ENCODE measurements around the gene SPRYD7.
A peak's percentile ranks its signal among the peaks of the same experiment; 100 is the strongest.
"Not testable (repeated sequence)": the region's sequence is repeated elsewhere in the genome, so short reads cannot be mapped to it uniquely, and the experiment has no call there.

Gene SPRYD7, protein sequence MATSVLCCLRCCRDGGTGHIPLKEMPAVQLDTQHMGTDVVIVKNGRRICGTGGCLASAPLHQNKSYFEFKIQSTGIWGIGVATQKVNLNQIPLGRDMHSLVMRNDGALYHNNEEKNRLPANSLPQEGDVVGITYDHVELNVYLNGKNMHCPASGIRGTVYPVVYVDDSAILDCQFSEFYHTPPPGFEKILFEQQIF

DNA sequence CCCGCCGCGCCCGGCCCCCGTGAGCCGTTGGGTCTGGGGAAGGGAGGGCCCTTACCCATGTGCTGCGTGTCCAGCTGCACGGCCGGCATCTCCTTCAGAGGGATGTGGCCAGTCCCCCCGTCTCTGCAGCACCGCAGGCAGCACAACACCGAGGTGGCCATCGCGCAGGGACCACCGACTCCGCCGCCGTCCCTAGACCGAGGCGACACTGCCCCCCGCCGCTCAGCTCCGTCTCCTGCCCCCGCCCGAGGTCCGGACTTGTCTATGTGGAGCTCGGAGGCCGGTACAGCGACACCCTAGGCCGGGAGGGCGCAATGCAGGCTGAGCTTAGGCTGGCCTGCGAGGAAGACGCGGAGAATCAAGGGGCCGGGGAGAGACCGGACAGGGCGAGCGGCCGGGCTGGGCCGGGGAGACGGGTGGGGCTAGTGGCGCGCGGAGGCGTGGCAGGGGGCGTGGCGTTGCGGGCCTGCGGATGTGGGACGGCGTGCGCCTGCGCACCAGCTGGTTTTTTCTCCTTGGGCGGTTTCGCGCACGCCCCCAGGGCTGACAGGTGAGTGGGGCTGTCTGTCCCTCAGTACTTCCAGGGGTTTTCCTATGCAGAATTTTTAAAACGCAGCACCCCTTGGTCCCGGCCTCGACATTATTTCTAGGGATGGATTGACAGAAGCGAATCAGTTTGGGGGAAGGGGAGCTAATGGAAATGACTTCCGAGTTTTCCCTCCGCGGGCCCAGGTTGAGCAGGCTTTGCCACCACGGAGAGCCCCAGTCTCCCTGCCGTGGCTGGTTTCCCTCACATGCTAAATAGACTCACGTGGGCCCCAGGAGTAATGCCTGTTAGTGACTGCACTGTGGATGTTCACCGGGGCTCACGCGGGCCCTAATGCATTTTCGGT is at the start of gene SPRYD7:
Gene SPRYD7 (minus strand): TSS at position 266 of the 893 bp plus-strand sequence. CDS start 105 bp downstream, at position 161.
- DNase-seq (ENCODE audit: low read depth in 2 of 2), result peak; percentile 86 to 87

DNA sequence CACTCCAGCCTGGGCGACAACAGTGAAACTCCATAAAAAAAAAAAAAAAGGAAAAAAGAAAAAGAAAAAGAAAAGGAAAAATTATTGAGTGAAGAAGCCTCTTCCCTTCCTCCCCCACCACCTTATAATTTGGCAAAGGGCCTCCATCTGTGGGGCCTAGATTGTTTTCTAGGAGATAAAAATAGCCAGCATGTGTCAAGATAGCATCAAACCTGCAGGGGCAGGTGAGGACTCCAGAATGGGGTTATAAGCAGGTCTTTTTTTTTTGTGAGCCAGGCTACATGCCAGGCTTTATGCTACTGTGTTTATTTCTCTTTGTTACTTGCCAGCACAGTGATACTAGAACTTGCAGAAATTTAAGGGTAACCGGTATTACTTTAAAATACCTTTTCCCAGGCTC is 49.0 kb upstream of the SPRYD7 start:
- no peak for DNase-seq (ENCODE audit: low read depth in 2 of 2)

DNA sequence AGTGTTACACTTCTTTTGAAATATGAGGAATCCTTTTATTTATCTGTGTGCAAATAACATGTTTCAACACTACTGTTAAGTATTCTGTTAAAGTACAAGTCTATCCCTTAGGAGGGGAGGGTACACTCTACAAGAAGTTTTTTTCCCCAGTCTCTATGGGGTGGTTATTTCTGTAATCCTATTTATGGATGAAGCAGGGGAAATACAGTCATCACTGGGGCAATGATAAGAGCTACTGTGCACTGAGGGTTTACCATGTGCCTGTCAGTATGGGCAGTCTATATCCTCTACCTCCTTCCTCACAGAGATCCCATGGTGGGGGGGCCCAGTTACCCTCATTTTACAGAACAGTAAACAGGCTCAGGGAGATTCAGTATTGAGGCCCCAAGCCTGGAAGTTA is 44.1 kb upstream of the SPRYD7 start:
- DNase-seq (ENCODE audit: low read depth in 2 of 2), result no peak

DNA sequence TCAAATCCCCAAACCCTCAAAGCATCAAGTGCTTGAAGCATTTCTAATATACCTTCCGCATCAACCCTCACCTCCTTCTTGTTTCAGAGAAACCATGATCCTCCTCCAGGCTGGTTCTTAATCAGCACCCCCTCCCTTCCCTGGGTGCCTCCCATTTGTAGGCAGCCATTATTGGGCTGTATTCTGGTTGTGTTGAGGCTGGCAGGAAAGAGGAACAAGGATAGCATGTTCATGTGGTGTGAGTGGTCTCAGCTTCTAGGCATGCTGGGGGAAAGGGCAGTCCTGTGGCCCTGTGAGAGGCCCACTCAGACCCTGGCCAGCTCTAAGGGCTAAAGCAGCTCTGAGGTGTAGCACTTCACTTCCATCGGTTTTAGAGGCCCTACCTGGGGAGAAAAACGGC is 41.9 kb upstream of the SPRYD7 start:
- no peak for DNase-seq (ENCODE audit: low read depth in 2 of 2)

DNA sequence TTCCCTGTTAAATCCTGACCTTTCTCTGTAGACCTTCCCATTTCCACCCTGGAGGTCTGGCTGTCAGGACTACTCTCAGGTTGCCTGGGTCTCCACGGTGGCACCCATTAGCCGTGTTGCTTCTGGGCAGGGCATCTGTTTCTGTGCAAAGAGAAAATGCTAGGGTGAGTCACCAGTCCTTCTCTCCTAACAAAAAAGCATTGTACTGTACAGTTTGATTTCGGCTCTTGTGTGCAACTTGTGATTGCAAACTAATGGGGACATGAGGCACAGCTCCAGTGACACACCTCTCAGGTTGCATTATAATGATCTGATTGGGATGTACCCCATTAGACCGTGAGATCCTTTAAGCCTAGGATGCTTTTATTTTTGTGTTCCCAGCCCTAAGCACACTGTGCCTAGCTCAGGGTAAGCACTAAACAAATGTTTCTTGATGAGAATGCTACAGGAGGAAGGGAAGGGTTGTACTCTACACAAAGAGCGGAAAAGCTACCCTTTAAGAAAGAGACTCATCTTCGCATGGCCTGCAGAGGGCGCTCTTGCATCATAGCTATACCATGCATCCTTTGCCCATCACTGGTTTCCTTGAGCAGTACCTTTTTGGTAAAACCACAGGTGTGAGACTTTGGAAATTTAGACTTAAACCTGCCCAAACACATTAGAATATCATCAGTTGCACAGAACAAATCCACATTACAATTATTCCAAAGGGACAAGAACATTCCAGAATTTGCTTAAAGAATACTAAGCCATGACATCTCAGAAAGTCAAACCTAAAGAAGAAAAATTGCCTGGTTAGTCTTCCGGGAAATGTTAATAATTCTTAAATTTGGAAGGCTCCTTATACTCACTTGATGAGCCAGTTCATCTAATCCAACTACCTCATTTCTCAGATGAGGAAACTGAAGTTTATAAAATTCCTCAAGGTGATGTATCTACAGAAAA is 40.4 kb upstream of the SPRYD7 start:
- peak; percentile 49 to 53 for DNase-seq (ENCODE audit: low read depth in 2 of 2)

DNA sequence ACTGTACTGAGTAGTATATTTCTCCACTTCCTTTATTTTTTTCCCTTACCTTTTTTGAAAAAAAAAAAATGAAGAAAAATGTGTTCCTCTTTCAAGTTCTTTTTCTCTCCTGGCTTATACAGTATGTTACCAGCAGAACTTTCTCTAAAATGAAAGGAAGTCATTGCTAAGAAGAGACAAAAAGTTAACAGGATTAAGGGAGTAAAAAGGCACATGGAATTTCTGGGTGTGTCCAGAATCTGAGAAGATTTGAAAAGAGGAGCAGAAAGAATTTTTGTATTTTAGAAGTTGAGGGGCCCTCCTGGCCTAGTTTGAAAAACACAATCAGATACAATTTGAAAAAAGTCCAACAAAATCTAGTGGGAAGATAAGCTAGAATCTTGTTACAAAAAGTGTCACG is 39.7 kb upstream of the SPRYD7 start:
- no peak for DNase-seq (ENCODE audit: low read depth in 2 of 2)

DNA sequence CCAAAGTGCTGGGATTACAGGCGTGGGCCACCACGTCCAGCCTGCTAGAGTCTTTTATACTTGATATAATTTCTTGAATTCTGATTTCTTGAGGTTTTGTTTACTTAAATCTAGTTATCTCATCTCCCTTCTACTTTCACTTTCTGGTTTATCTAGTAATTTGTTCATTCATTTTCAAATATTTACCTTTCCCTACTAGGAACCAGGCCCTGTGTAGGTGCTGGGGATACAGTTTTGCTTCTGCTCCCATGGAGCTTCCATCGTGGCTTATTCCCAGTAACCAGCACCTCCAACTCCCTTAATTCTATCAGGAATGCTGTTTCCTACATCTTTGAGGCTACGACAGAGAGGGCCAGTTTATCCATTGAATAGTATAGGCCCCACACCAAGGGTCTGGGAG is 36.6 kb upstream of the SPRYD7 start:
- DNase-seq (ENCODE audit: low read depth in 2 of 2), result no peak

DNA sequence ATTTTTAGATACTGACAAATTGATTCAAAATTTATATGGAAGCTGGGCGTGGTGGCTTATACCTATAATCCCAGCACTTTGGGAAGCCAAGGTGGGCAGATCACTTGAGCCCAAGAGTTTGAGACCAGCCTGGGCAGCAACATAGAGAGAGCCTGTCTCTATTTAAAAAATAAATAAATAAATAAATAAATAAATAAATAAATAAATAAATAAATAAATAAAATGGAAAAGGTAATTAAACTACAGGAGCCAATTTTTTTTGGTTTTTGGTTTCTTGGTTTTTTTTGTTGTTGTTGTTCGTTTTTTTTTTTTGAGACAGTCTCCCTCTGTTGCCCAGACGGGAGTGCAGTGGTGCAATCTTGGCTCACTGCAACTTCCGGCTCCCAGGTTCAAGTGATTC is 31.3 kb upstream of the SPRYD7 start:
- DNase-seq (ENCODE audit: low read depth in 2 of 2), result no peak

DNA sequence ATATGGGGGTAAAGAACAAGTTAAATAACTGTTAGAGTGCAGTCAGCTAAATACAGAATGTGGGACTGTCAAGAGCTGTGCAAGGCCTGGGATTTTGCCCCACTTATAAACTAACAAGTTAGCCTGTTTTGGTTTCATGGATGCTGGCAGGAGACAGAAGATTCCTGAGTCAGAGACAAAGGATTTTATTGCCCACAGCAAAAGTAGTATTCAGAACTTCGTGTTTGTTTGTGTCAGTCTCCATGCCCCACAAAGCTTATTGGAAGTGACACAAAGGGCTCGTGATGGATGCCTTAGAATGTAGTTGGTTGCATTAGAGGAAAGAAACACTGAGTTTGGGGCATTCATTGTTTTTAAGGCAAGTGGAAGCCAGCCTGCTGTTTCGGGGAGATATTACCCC is 22.2 kb upstream of the SPRYD7 start:
- no peak for DNase-seq (ENCODE audit: low read depth in 2 of 2)

DNA sequence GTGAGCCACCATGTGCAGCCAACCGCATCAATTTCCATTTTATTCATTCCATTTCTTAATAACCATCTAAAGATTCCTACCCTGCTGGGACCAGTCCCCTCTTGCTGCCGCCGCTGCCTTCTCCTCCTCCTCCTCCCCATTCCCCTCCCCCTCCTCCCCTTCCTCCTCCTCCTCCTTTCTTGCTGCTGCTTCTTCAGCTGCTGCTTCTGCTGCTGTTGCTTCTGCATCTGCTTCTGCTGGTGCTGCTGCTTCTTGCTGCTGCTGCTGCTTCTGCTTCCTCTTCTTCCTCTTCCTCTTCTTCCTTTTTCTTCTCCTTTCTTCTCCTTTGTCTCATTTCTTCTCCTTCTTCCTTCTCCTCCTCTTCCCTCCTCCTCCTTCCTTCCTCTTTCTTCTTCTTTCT is 20.0 kb upstream of the SPRYD7 start:
- no peak for DNase-seq (ENCODE audit: low read depth in 2 of 2)

DNA sequence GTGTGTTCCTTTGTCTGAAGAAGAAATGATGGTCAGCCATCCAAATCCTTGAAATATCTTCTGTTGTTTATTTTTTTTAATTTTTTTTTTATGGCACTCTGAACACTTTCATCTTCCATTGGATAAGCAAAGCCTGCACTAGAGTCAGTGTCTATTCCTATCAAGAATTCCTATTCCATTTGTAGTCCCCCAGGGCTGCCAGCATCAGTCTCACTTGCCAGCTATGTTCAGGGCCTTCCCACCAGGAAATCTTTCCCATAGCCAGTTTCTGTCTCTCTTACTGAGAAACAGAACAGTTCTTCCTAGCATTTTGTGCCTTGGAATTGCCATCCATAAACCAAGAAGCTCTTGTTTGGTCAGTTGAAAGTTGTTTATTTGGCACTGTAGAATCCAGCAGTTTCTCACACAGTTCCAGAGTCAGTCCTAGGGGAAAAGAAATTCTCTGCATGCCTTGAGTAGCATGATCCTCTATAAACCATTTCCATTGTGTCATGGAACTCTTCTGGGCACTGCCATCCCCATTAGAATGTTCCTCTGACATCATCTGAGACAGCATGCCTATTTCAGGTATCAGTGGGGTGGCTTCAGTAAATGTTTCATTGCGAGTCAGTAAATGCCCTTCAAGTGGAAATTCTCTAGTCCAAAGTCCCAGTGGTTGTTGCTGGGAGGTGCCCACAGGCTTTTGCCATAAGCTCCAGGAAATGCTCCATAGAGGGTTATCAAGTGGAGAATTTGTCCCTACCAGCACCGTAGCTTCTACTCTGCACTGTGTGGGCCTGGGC is 18.7 kb upstream of the SPRYD7 start:
- DNase-seq (ENCODE audit: low read depth in 2 of 2), result no peak

DNA sequence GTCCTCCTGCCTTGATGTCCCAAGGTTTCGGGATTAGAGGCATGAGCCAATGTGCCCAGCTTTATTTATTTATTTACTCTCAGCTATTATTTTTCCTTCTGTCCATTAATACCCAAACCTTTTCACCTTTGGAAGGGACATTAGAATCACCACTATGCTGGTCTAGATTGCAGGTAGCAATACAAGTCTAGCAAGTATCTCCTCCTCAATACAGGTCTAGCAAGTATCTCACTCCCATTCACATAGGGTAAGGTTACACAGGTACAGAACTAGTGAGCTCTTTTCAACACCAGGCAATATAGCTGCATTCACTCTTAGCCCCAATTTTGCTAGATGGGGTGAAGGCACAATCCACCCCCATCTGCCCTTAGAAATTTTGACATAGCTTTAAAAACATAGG is 17.4 kb upstream of the SPRYD7 start:
- DNase-seq (ENCODE audit: low read depth in 2 of 2), result no peak

DNA sequence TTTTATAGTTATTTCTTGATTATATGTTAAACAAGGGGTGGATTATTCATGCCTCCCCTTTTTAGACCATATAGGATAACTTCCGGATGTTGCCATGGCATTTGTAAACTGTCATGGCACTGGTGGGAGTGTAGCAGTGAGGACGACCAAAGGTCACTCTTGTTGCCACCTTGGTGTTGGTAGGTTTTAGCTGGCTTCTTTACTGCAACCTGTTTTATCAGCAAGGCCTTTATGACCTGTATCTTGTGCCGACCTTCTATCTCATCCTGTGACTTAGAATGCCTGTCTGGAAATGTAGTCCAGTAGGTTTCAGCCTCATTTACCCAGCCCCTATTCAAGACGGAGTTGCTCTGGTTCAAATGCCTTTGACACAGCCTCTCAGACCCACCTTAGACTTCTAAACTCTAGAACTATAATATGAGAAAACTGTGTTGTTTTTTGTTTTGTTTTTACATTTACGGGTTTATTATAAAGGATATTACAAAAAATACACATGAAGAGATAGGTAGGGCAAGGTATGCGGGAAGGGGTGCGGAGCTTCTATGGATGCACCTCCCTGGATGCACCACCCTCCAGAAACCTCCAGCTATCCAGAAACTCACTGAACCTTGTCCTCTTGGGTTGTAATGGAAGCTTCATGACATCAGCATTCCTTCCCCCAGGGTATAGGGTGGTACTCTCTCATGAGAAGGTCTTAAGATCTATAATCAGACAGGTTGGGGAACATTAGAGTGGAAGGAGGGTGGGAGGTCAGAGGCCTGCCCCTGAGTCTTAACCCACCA is 15.8 kb upstream of the SPRYD7 start:
- no peak for DNase-seq (ENCODE audit: low read depth in 2 of 2)

DNA sequence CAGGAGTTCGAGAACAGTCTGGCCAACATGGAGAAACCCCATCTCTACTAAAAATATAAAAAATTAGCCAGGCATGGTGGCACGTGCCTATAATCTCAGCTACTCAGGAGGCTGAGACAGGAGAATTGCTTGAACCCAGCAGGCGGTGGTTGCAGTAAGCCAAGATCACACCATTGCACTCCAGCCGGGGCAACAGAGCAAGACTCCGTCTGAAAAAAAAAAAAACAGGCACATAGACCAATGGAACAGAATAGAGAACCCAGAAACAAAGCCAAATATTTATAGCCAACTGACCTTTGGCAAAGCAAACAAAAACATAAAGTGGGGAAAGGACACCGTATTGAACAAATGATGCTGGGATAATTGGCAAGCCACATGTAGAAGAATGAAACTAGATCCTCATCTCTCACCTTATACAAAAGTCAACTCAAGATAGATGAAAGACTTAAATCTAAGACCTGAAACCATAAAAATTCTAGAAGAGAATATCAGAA is 12.7 kb upstream of the SPRYD7 start:
- DNase-seq (ENCODE audit: low read depth in 2 of 2), result not testable (repeated sequence)

DNA sequence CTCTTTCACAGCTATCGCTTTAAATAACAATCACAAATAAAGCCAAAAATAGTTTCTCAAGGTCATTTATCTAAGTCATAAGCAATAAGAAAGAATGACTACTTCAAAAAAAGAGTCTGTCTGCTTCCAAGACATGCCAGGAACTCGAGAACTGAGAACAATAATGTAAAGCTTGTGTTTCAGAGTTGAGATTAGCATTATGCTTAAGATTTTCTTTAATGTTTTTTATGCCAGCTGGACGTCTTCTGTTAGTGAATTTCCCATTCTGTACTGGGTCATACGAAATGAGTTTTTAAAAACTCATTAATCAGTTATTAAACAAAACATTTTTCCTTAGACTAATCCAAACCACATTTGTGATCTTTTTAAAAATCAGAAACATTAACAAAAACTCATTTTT is 3.2 kb upstream of the SPRYD7 start:
- no peak for DNase-seq (ENCODE audit: low read depth in 2 of 2)

DNA sequence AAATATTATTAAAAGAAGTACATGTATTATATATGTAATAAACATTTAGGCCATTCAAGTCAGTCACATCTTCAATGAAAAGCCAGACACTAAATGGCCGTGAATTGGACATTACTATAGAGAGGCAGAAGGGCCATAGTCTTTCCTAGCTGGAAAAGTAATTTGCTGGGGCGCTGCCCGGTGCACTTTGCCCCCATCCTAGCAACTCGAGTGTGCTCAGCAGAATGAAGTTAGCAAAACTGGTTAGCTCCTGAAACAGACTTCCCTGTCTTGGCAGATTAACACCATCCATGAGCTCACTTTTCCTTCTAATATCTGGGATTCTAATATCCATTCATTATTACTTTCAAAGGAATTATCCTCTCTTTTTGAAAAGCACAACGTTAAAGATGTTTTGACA is 2.8 kb upstream of the SPRYD7 start:
- DNase-seq (ENCODE audit: low read depth in 2 of 2), result no peak

DNA sequence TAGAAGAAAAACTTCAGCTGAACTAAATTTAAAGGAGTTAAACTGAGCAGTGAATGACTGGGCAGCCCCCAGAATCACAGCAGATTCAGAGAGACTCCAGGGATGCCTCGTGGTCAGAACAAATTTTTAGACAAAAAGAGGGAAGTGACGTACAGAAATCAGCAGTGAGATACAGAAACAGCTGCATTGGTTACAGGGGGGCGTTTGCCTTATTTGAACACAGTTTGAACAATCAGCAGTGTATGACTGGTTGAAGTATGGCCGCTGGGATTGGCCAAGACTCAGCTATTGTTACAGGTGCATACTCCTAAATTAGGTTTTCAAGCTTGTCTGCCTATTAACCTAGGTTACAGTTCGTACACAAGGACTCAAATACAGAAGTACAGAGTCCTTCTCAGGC is 2.2 kb upstream of the SPRYD7 start:
- no peak for DNase-seq (ENCODE audit: low read depth in 2 of 2)

DNA sequence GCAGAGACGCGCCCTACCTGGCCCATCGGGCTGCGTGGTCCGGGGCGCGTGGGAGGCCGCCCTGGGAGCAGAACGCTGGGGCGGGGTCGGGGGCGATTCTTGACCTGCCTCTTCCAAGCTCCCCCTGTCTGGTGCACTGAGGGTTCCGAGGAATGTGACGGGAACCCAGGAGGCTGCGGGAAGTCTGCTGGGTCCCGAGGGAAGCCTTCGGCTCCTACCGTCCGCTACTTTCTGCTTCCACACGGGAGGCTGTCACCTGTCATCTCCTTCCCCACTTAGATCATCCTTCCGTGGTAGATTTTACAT is 781 bp upstream of the SPRYD7 start:
- no peak for DNase-seq (ENCODE audit: low read depth in 2 of 2)

DNA sequence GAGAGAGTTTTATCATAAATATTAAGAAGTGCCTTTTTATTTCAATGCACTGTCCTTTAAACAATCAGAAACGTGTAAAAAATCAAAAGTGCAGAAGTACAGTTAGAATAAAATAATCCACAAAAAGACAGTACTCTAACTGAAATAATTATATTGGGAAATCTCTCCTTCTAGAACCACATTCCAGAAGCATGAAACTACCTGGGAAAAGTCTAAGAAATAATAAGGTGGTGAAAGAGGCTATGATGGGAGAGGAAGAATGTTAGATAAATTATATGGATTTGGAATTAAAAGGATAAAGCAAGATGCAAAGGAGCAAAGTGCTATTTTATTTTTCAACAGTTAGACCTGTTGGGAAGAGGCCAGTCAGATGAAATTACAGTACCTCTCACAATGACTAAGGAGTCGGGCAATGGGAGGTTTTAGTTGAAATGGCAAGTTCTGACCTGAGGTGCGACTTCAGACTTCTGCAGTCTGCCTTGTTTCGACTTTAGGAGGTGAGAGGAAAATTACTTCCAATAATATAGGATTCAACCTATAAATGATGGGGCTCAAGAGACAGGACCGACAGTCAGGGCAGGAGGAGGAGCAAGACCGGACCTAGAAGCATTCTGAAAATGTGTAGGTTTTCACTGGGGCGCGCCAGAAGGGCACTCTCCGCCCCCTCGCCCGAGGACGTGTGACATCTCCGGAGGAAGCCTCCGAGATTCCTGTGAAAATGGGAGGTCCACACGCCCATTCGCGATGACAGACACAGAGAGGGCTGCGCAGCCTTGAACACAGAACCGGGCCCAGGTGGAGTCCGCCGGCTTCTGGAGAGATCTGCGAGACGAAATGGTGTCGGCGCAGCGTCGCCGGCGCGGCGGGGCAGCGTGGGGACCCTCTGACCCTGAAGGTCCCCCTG is 717 bp downstream of the SPRYD7 start:
- DNase-seq (ENCODE audit: low read depth in 2 of 2), result peak in 1 of 2 donors; percentile 1

DNA sequence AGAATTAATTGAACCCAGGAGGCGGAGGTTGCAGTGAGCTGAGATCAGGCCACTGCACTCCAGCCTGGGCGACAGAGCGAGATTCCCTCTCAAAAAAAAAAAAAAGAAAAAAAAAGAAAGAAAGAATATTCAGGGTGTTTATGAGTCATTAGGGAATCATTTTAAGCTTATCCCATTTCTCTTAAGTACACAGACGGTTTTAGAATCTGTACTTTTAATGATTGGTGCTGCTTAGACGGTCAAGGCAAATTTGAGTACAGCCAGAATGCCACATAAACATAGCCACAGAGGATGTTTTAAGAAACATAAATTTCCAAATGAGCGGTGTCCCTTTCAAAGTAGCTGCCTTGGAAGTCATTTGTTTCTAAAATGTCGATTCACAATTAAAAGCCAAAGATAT is 2.6 kb downstream of the SPRYD7 start:
- no peak for DNase-seq (ENCODE audit: low read depth in 2 of 2)
